Lower leg skin (tissue), 4 donors: ENCODE measurements around the gene DEPDC1B. TPM values are rescaled to one million over a fixed set of nuclear protein-coding genes. Genes with fewer than 3 reads are reported as not detected.
"Not testable (repeated sequence)": the region's sequence is repeated elsewhere in the genome, so short reads cannot be mapped to it uniquely, and the experiment has no call there.

Source experiments
- DNase-seq, 2 donors: peaks; one replicate each; pipeline ENCODE4 v3.0.0-alpha.2; 2019; ENCODE audit warnings: low spot score in 2 of 2
- H3K4me3 ChIP-seq: fragments of 200-600 bp; sonication (generic); 2 replicates; pipeline ENCODE4 v1.5.1; 2017; ENCODE audit warnings: mild to moderate bottlenecking, low read depth; ENCODE audit not compliant: poor library complexity, severe bottlenecking
- POLR2A ChIP-seq, 2 donors: fragments of 450-650 bp; IDR thresholded peaks; one replicate each; pipeline ENCODE4 v1.6.1; 2016 to 2017; ENCODE audit warnings: antibody characterized with exemption in 2 of 2, mild to moderate bottlenecking in 1 of 2, moderate library complexity in 1 of 2
- WGBS, 2 donors: methylation state at CpG; one replicate each; pipeline ENCODE4 v1.1.5; 2018; 5-methylcytosine and 5-hydroxymethylcytosine counted together
- intact Hi-C: fragments of 100-400 bp; cut with DNase I; formaldehyde crosslinking; loops from one replicate; pipeline ENCODE4 v1.15.0; 2023; ENCODE audit warnings: low total_unique reads
- total RNA-seq, 4 donors: library from RNA; depleted of rRNA; stranded (reverse); fragments of >200 nt; gene quantifications; one replicate each; pipeline ENCODE4 v1.1.0, GENCODE V29; 2016
- TF ChIP-seq, protein P1 (sequence below), 3 donors: fragments of 450-650 bp; IDR thresholded peaks; one replicate each; pipeline ENCODE4 v1.5.1; 2016; ENCODE audit warnings: antibody characterized with exemption in 3 of 3, mild to moderate bottlenecking in 3 of 3, moderate library complexity in 2 of 3

DEPDC1B gene
- total RNA-seq, 4 donors from 2014 or later, result 0.13 to 2.9 (median 1.3) TPM

GRCh38 chr5:60738461-60738860, 38.5 kb upstream of the DEPDC1B start:
- H3K4me3 ChIP-seq, result no peak overlapping the region
- 82 to 83% methylated on average over 4 of the region's 4 CpGs for WGBS, 2 donors
- no peak for DNase-seq
- intact Hi-C loops, result no loop called here
- TF ChIP-seq POLR2A (IDR thresholded peaks at IDR 0.05), result no peak
- TF ChIP-seq, protein P1, sequence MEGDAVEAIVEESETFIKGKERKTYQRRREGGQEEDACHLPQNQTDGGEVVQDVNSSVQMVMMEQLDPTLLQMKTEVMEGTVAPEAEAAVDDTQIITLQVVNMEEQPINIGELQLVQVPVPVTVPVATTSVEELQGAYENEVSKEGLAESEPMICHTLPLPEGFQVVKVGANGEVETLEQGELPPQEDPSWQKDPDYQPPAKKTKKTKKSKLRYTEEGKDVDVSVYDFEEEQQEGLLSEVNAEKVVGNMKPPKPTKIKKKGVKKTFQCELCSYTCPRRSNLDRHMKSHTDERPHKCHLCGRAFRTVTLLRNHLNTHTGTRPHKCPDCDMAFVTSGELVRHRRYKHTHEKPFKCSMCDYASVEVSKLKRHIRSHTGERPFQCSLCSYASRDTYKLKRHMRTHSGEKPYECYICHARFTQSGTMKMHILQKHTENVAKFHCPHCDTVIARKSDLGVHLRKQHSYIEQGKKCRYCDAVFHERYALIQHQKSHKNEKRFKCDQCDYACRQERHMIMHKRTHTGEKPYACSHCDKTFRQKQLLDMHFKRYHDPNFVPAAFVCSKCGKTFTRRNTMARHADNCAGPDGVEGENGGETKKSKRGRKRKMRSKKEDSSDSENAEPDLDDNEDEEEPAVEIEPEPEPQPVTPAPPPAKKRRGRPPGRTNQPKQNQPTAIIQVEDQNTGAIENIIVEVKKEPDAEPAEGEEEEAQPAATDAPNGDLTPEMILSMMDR (IDR thresholded peaks at IDR 0.05), result no peak

DNA sequence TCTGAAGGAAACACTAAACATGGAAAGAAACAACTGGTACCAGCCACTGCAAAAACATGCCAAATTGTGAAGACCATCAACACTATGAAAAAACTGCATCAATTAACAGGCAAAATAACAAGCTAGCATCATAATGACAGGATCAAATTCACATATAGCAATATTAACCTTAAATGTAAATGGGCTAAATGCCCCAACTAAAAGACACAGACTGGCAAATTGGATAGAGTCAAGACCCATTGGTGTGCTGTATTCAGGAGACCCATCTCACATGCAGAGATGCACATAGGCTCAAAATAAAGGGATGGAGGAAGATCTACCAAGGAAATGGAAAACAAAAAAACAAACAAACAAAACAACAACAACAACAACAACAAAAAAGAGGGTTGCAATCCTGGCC, 30.9 kb upstream of the DEPDC1B start:
- DNase-seq, H3K4me3 ChIP-seq, intact Hi-C loops: not testable (repeated sequence)

DNA sequence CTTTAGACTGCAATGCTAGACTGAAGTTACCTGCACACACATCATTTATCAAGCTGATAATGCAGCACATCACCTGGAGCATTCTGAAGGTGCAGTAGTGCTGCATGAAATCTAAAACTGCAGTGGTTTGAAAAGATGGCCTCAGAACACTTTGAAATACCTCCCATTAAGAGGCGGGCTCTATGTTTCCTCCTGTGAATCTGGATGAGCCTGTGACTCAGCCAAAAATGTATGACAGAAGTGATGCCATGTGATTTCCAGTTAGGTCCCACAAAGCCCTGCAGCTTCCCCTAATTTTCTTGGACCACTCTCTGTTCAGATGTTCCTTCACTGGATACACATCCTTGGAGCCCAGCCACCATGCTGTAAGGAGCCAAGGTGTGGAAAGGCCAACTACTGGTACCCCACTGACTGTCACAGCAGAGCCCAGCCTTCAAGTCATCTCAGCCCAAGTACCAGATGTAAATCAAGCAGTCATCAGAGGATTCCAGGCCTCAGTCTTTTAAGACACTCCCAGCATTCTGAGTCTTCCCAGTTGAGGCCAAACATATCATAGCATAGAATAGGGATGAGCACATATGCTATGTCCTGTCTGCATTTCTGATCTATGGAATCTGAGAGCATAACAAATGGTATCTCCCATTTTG, 27.2 kb upstream of the DEPDC1B start:
- intact Hi-C loops, result no loop called here
- TF ChIP-seq, protein P1 (IDR thresholded peaks at IDR 0.05), result no peak
- no peak for TF ChIP-seq POLR2A (IDR thresholded peaks at IDR 0.05)
- no peak for DNase-seq
- no peak overlapping the region for H3K4me3 ChIP-seq
- WGBS, 2 donors, result 70 to 85% methylated on average over 1 of the region's 1 CpG

DNA sequence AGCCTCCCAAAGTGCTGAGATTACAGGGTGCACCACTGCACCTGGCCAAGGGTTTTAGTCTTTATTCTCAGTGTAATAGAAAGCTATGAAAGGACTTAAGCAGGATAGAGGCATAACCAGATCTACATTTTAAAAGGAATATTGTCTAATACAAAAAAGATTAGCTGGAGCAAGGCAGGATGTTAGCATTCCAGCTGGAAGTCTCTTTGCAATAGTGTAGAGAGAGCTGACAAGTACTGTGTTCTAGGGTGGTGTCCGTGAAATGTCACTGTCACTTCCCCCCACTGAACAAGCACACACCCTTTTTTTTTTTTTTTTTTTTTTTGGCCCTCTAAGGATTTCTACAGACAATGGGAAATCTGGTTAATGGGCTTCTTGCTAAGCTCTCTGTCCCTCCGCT, 24.2 kb upstream of the DEPDC1B start:
- 72 to 85% methylated on average over 2 of the region's 2 CpGs for WGBS, 2 donors

DNA sequence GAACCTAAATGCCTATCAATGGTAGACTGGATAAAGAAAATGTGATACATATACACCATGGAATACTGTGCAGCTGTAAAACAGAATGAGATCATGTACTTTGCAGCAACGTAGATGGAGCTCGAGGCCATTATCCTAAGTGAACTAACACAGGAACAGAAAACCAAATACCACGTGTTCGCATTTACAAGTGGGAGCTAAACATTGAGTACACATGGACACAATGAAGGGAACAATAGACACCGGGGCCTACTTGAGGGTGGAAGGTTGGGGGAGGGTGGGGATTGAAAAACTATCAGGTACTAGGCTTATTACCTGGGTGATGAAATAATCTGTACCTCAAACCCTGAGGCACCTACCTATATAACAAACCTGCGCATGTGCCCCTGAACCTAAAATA, 22.4 kb upstream of the DEPDC1B start:
- no peak for TF ChIP-seq POLR2A (IDR thresholded peaks at IDR 0.05)
- TF ChIP-seq, protein P1 (IDR thresholded peaks at IDR 0.05), result no peak
- intact Hi-C loops, result no loop called here
- H3K4me3 ChIP-seq, result no peak overlapping the region
- no peak for DNase-seq
- 58 to 60% methylated on average over 6 of the region's 6 CpGs for WGBS, 2 donors

More for the DNA sequence above, 24.2 kb upstream of the DEPDC1B start:
- DNase-seq, result no peak
- no peak overlapping the region for H3K4me3 ChIP-seq
- TF ChIP-seq, protein P1 (IDR thresholded peaks at IDR 0.05), result no peak
- no peak for TF ChIP-seq POLR2A (IDR thresholded peaks at IDR 0.05)
- intact Hi-C loops, result no loop called here

- DNase-seq, result no peak
- intact Hi-C loops, result no loop called here
- no peak overlapping the region for H3K4me3 ChIP-seq
- no peak for TF ChIP-seq POLR2A (IDR thresholded peaks at IDR 0.05)
- TF ChIP-seq, protein P1 (IDR thresholded peaks at IDR 0.05), result no peak
Observed at GRCh38 chr5:60719329-60719728, 19.4 kb upstream of the DEPDC1B start.
